GM11168 (cell line): ENCODE measurements around the gene FUT3.
"Not testable (repeated sequence)": the region's sequence is repeated elsewhere in the genome, so short reads cannot be mapped to it uniquely, and the experiment has no call there.

Source experiments
- in situ Hi-C: fragments of 300-500 bp; cut with MboI; formaldehyde crosslinking; loops from one replicate; pipeline ENCODE4 v1.12.0; 2022; ENCODE audit warnings: low sequenced_read_pairs; ENCODE audit not compliant: unreplicated experiment

The FUT3 gene

DNA sequence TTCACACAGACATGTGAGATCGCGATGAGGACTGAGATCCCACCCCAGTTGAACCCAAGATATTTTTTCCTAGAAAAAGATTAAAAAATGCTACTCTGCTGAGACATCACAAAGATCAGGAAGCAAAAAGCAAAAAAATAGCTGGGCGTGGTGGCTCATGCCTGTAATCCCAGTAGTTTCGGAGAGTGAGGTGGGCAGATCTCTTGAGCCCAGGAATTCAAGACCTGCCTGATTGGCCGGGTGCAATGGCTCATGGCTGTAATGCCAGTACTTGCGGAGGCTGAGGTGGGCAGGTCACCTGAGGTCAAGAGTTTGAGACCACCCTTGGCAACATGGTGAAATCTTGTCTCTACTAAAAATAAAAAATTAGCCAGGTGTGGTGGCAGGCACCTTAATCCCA is 1.1 kb downstream of the FUT3 start:
- in situ Hi-C loops, result no loop called here

DNA sequence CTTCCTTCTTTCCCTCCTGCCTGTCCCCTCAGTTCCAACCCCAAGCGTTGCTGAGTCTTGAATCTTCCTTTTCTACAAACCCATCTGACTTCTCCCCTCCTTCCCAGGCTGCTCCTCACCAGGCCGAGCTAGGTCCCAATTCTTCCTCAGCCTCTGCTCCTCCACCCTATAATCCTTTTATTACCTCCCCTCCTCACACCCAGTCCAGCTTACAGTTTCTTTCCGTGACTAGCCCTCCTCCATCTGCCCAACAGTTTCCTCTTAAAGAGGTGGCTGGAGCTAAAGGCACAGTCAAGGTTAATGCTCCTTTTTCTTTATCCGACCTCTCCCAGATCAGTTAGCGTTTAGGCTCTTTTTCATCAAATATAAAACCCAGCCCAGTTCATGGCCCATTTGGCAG is 2.6 kb downstream of the FUT3 start:
- in situ Hi-C loops, result not testable (repeated sequence)

DNA sequence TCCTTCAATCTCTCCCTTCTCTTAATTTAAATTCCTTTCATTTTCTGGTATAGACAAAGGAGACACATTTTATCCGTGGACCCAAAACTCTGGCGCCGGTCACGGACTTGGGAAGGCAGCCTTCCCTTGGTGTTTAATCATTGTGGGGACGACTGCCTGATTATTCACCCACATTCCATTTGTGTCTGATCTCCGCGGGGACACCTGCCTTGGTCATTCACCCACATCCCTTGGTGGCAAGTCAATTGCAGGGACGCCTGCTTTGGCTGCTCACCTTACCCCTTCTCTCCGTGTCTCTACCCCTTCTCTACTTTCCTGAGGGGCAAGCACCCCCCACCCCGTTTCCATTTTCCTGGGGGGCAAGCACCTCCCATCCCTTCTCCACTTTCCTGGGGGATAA is 3.4 kb downstream of the FUT3 start:
- in situ Hi-C loops, result not testable (repeated sequence)

DNA sequence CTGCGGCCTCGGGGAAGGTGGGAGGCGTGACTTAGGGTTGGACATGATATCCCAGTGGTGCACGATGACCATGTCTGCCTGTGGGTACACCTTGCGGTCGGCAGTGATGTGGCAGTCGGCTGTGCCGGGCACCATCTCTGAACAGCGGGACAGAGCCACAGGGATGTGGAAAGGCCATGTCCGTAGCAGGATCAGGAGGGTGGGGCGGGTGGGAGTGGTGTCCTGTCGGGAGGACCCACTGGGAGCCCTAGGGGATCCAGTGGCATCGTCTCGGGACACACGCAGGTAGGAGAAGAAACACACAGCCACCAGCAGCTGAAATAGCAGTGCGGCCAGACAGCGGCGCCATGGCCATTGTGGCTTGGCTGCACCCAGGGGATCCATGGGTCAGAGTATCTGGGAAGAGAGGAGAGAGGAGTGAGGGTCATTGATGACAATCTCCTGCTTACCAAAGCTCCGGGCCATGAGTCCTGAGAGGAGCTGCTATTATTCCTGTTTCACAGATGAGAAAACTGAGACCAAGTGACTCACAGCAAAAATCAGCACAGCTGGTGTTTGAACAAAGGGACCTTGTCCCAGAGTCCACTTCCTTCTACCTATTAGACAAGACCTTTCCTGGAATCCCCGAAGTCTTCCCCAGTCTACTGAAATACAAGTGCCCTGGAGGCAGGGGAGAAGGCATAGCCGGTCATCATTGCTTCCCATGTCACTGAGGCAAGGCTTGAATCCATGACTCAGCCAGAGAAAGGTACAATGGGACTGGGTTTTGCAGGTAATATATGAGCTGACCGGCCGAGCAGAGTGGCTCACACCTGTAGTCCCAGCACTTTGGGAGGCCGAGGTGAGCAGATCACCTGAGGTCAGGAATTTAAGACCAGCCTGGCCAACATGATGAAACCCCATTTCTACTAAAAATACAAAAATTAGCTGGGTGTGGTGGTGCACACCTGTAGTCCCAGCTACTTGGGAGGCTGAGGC is 6.5 kb downstream of the FUT3 start:
- in situ Hi-C loops, result no loop called here

DNA sequence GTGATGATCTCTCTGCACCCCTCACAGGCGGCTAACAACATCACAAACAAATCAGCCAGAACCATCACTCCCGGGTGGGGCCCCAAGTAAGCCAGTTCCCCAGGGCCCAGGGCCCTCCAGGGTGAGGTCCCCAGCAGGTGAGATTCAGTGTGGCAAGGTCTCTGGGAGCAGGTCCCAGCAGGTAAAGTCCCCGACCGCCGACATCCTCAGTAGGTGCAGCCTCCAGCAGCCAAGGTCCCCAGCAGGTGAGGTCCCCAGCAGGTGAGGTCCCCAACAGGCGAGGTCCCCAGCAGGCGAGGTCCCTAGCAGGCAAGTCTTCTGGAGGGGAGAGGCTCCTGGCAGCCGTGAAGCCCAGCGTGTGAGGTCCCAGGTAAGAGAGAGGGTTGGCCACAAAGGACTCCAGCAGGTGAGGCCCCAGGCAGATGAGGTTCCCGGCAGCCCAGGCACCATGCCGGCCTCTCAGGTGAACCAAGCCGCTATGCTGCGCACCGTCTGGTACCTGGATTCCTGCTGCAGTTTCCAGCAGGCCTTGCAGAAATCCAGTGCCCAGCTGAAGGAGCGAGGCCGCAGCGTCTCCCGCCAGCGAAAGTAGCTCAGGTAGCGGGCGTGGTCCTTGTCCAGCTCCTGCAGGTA is 7.8 kb downstream of the FUT3 start:
- in situ Hi-C loops, result no loop called here

DNA sequence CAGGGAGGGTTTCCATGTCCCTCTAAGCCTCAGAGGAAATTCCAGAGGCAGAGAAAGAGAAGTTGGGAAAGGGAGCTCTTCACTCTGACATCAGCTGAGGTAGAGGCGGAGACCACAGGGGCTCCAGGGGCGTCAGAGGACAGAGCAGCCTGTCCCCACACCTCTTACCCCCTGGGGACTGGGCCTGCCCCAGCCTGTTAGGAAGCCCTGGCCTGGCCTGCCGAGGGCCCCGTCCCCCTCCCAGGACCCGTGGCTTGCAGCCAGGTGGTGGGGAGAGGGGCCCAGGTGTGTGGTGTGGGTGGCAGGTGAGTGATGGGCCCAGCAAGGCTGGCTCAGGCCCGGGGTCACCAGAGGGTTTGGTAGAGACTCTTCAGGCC is 9.5 kb downstream of the FUT3 start:
- in situ Hi-C loops, result not testable (repeated sequence)

DNA sequence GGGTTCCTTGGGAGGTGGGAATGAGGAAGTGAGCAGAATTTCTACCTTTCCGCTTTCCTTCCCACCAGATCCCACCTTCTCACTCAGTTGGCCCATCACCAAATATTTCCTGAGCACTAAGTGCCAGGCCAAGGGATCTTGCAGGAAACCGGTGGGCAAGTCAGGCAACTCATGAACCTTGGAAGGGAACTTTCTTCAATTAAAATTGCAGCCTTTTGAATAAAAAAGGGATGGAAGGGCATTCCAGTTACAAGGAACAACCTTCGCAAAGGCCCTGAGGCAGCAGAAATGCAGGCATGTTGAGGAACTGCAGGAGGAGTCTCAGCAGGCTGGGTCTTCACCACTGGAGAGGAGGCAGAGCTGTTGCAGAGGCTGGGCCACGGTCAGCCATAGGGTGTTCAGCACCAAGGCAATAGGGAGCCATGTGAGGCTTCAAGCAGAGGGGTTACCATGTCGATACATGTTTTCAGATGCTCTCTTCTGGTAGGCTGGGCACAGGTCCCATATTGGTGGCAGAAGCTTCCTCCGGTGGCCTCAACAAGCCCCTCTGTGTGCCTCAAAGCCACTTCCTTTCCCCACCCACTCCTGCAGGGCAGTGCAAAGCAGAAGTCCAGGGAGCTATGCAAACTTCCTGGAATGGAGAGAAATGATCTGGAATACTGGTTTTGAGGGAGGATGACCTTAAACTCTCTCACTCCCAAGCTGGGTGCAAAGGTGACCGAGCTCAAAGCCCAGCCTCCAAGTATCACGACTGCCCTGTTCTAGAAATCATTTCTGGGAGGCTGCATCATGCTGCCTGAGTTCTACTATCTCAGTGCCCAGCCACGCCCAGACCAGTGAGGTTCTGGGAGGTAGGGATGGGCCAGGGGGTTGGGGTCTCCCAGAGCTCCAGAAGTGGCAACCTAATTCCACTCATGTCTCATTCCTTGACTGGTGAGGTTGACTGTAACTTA is 11.9 kb downstream of the FUT3 start, which contains the start of gene FUT6:
Gene FUT6, minus strand, starts transcription at position 638 of the 953 bp plus-strand sequence. CDS start 7,135 bp downstream, outside the sequence.
- in situ Hi-C loops, result no loop called here

DNA sequence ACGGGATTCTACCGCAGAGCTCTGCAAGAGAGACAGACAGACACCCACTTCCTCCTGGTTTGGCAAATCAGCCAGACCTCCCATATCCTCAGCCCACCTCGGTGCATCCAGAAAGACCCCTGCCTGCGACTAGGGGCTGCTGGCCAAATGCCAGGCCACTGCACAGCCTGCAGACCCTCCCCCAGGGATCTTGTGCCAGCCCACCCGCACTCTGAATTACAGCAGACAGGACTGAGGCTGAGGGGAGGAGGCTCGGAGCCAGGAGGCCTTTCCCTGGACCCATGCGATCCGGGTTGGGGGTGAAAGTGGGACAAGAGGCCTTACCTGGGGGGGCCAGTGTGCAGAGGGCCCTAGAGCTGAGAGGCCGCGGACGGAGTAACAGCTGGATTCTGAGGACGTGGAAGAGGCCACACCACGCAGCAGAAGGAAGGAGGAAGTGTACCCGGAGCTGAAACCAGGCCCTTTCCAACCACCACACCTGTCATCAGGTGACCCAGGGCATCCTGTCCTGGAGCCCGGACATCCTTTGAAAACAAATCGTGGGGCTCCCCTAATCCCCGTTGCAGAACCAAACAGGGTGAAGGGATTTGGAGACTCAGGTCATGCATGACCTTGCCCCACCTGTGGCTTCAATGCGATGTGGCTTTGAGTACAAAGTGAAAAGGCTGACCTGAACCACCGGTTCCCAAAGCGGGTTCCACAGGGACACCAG is 12.7 kb downstream of the FUT3 start:
- in situ Hi-C loops, result no loop called here

DNA sequence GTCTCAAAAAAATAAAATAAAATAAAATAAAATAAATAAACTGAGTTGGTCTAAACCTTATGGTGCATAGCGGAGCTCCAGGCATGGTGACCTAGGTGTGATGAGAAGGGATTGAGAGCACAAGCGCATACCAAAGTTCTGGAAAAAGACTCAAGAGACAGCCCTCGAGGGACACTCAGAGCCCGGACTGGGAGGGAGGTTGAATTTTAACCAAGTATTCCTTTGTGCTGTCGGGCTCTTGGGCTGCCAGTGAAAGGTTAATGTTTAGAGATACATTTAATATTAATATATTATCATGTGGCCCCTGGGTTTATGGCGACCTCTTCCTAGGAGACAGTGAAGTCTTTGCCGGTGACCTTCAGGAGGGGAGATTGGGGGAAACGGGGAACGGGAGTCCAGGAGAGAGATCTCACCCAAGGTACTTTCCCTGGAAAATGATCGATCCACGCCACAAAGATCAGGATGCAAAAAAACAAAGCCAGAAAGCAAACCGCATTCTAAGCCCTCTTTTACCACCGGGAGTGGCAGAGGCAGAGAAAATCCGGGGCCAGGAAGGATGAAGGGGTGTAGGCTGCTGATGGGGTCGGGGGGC is 13.4 kb downstream of the FUT3 start:
- in situ Hi-C loops, result no loop called here

DNA sequence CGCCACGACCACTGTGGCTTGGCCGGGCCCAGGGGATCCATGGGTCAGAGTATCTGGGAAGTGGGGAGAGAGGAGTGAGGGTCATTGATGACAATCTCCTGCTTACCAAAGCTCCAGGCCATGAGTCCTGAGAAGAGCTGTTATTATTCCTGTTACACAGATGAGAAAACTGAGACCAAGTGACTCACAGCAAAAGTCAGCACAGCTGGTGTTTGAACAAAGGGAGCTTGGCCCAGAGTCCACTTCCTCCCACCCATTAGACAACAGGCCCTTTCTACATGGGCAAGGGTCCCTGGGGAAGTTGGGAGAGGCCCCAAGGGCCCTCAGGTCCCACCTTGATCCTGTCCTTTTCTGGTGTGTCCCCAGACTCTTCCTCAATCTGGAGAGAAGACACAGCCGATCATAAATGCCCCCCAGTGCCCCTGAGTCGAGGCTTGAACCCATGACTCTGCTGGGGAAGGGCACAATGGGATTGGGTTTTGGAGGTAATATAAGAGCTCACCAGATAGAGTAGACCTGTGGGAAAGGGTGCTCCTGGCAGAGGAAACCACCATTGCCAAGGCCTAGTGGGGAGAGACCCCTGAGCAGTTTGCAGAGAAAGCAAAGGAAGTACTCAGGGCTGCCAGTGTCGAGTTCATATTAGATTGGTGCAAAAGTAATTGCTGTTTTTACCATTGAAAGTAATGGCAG is 18.6 kb downstream of the FUT3 start:
- in situ Hi-C loops, result no loop called here

DNA sequence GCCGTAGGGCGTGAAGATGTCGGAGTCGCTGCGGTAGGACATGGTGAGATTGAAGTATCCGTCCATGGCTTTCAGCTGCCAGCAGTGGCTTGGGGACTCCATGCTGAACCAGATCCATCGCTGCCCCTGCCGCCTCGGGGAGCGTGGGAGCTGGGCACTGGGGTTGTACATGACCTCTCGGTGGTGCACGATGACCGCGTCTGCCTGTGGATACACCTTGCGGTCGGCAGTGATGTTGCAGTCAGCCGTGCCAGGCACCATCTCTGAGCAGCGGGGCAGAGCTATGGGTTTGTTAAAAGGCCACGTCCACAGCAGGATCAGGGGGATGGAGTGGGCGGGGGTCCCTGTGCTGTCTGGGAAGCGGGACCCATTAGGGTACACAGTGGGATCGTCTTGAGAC is 19.2 kb downstream of the FUT3 start:
- in situ Hi-C loops, result no loop called here

DNA sequence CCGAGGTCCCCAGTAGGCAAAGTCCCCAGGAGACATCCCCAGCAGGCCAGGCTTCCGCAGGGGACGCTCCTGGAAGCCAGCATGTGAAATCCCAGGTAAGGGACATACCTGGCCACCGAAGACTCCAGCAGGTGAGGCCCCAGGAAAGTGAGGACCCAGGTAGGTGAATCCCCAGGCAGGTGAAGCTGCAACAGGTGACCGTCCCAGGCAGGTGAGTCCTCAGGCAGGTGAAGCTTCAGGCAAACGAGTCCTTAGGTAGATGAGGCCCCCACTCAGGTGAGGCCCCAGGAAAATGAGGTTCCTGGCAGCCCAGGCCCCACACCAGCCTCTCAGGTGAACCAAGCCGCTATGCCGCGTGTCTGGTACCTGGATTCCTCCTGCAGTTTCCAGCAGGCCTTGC is 20.1 kb downstream of the FUT3 start:
- in situ Hi-C loops, result no loop called here

DNA sequence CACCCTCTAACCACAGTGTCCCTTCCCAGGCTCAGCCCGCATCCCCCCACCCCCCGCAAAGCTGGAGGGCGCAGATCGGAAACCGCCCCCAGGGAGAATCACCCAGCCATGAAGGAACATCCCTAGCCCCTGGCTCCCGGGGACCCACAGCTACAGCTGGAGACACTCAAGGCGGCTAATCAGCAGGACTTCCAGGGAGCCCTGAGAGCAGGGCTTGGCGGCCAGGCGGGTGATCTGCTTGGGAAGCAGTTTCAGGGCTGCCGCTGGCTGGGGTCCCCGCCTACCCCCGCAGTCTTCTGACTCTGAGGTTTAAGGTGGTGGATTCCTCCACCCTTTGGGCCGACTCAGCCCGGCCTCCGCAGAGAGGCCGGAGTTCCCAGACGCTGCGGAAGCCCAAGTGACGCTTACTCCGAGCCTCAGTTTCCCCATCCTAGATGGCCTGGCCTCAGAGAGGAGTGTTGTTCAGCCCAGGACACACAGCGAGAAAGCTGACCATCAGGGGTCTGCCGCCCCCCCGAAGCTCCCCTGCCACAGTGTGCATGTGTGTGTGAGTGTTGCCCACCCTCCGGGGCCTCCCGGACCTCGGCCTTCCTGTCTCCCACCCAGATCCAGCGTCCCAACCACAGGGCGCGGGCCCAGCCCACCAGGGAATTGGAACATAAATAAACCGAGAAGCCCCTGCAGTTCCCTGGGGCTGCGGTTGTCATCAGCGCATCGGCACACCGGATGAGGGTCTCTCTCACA is 21.5 kb downstream of the FUT3 start:
- in situ Hi-C loops, result no loop called here

DNA sequence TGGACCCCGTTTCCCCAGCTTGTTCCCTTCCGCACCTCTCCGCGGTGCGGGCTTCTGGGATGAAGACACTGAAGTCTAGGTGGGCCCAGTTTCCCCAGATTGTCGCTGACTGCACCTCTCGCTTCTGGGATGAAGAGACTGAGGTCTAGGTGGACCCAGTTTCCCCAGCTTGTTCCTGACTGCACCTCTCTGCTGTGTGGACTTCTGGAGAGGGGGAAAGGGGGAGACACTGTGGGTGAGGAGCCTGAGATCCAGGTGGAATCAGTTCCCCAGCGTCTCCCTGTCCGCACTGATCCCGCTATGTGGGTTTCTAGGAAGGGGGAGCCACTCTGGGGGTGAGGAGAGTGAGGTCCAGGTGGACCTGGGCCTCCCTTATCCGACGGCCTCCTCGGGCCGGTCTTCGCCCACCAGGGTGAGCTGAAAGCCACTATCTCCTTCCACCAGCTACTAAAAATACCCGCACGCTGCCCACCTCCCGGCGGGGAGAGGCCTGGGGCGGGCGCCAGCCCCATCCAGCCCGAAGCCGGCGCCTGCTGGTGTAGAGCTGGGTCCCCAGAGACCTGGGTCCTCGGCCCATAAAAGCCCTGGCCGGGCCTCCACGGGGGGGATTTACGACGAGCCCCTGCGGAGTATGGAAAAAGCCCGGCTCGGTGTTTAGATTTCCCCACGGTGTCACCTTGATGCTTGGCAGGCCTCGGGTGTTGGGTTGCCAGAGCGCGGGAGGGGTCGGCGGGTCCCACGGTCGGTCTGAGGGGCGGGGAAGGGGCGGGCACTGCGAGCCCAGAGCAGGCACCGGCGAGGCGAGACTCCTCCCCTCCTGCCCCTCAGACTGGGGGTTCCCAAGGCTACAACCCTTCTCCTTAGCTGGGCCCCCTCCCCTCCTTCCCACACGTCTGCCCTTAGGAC is 22.3 kb downstream of the FUT3 start:
- in situ Hi-C loops, result no loop called here

DNA sequence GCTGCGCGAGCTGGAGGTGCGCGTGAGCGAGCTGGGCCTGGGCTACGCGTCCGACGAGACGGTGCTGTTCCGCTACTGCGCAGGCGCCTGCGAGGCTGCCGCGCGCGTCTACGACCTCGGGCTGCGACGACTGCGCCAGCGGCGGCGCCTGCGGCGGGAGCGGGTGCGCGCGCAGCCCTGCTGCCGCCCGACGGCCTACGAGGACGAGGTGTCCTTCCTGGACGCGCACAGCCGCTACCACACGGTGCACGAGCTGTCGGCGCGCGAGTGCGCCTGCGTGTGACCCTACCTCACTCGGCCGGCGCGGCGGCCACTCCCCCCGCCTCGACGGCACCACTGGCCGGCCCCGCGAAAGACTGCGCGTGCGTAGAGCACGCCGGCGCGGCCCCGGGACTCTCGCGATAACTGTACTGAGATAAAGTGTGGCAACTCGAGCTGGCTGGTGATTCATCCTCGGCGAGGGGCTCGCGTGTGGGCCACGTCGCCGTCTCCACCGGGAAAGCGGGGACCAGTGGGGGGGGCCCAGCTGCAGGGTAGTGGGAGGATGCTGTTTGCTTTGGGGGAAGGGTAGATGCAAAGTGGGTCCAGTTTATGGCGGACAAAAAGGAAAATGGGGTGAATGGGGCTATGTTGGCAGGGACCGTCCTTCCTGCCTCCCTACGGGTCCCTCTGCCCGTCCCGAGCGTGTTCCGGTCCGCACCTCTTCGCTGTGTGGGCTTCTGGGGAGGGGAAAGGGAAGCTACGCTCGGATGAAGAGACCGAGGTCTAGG is 23.2 kb downstream of the FUT3 start:
- in situ Hi-C loops, result no loop called here

DNA sequence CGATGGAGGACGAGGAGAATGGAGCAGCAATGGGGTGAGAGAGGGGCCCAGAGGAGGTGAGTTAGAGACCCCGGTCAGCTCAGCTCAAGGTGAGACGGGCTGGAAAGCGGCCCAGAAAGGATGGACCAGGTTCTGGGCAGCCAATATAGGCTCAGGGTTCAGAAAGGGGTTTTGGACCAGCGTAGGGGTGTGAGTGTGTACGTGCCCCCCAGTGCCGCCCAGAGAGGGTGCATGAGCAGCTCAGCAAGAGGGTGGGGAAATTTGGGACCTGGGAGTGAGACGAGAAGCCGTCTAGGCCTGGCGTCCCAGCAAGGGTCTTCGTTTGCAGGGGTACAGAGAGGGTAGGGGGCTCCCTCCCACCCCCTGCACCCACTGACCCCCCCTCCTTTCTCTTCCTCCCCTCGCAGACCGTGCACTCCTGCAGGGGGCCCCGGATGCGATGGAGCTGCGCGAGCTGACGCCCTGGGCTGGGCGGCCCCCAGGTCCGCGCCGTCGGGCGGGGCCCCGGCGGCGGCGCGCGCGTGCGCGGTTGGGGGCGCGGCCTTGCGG is 23.8 kb downstream of the FUT3 start:
- in situ Hi-C loops, result no loop called here
